Neutrophil (primary cell): ENCODE measurements around the gene TPPP3.
"Not testable (repeated sequence)": the region's sequence is repeated elsewhere in the genome, so short reads cannot be mapped to it uniquely, and the experiment has no call there.

Experiments used
- H3K27ac ChIP-seq: fragments of 200-600 bp; sonication (generic); 2 replicates; pipeline ENCODE4 v1.5.1; 2016; ENCODE audit warnings: mild to moderate bottlenecking, moderate library complexity
- H3K27me3 ChIP-seq: fragments of 200-600 bp; sonication (generic); 2 replicates; pipeline ENCODE4 v1.6.0; 2016; ENCODE audit warnings: mild to moderate bottlenecking
- H3K36me3 ChIP-seq: fragments of 200-600 bp; sonication (generic); 2 replicates; pipeline ENCODE4 v1.5.1; 2017
- H3K4me1 ChIP-seq, 2 experiments: fragments of 200-600 bp in 1 of 2; sonication (generic) in 1 of 2; 1 replicate in 1 of 2; 2 replicates in 1 of 2; pipeline versions ENCODE4 v1.5.1 to v1.6.1; 2013 to 2016; ENCODE audit warnings: low read depth in 1 of 2, low read length in 1 of 2, mild to moderate bottlenecking in 1 of 2, moderate library complexity in 1 of 2; ENCODE audit not compliant: control insufficient read depth in 1 of 2, insufficient read depth in 1 of 2
- H3K4me3 ChIP-seq, 2 experiments: fragments of 200-600 bp in 1 of 2; sonication (generic) in 1 of 2; 1 replicate in 1 of 2; 2 replicates in 1 of 2; pipeline ENCODE4 v1.5.1; 2013 to 2016; ENCODE audit warnings: low read depth in 1 of 2, low read length in 1 of 2, mild to moderate bottlenecking in 1 of 2, moderate library complexity in 1 of 2
- H3K9me3 ChIP-seq: fragments of 200-600 bp; sonication (generic); 2 replicates; pipeline ENCODE4 v1.5.1; 2016
- CTCF ChIP-seq: fragments of 200-600 bp; sonication (generic); IDR thresholded peaks from 2 replicates; pipeline ENCODE4 v1.5.1; 2016; ENCODE audit warnings: antibody characterized with exemption

The TPPP3 gene

GRCh38 chr16:67364600-67365235 lies 28.6 kb downstream of the TPPP3 start:
- H3K27ac ChIP-seq: no peak overlapping the region
- no peaks in the 10 kb centered on the region for H3K36me3 ChIP-seq
- TF ChIP-seq CTCF: no peak
- no peaks in the 10 kb centered on the region for H3K4me1 ChIP-seq
- H3K9me3 ChIP-seq: no peaks in the 10 kb centered on the region
- peaks cover 17% of the 10 kb centered on the region for H3K27me3 ChIP-seq
- H3K4me3 ChIP-seq: no peak overlapping the region

GRCh38 chr16:67361038-67361437 lies 32.3 kb downstream of the TPPP3 start:
- TF ChIP-seq CTCF: no peak
- no peaks in the 10 kb centered on the region for H3K36me3 ChIP-seq
- no peak overlapping the region for H3K27ac ChIP-seq
- H3K9me3 ChIP-seq: no peaks in the 10 kb centered on the region
- H3K4me3 ChIP-seq: no peak overlapping the region
- H3K4me1 ChIP-seq: no peaks in the 10 kb centered on the region
- H3K27me3 ChIP-seq: peaks cover 11% of the 10 kb centered on the region

- not testable (repeated sequence) for H3K9me3 ChIP-seq, H3K36me3 ChIP-seq, H3K27ac ChIP-seq, H3K4me3 ChIP-seq, H3K4me1 ChIP-seq
- H3K27me3 ChIP-seq: peaks cover 11% of the 10 kb centered on the region
These were observed 33.6 kb downstream of the TPPP3 start for GRCh38 chr16:67359540-67360269.

GRCh38 chr16:67357561-67357960 lies 35.7 kb downstream of the TPPP3 start:
- no peaks in the 10 kb centered on the region for H3K36me3 ChIP-seq
- no peak overlapping the region for H3K27ac ChIP-seq
- no peaks in the 10 kb centered on the region for H3K9me3 ChIP-seq
- no peak for TF ChIP-seq CTCF
- no peaks in the 10 kb centered on the region for H3K27me3 ChIP-seq
- no peak overlapping the region for H3K4me3 ChIP-seq
- no peaks in the 10 kb centered on the region for H3K4me1 ChIP-seq

GRCh38 chr16:67356396-67356795 lies 36.9 kb downstream of the TPPP3 start:
- Histone ChIP-seq H3K4me1 (no peaks in the 10 kb centered on the region), H3K27me3 (no peaks in the 10 kb centered on the region), H3K9me3 (no peaks in the 10 kb centered on the region), H3K27ac (no peak overlapping the region), H3K4me3 (no peak overlapping the region), H3K36me3 (no peaks in the 10 kb centered on the region)
- no peak for TF ChIP-seq CTCF

GRCh38 chr16:67352463-67352862 lies 40.8 kb downstream of the TPPP3 start:
- not testable (repeated sequence) for H3K36me3 ChIP-seq, H3K4me3 ChIP-seq, H3K9me3 ChIP-seq, H3K27me3 ChIP-seq, H3K4me1 ChIP-seq, H3K27ac ChIP-seq
